CD14-positive monocyte (primary cell): Measurements from ENCODE around the gene POU6F2. TPM values are rescaled to one million over a fixed set of nuclear protein-coding genes. Genes with fewer than 3 reads are reported as not detected.

Source experiments
- DNase-seq, 3 donors: peaks; one replicate each; pipeline ENCODE4 v3.0.0-alpha.2; 2011 to 2022
- H2AFZ ChIP-seq: 2 replicates; pipeline ENCODE4 v1.6.0; 2012; ENCODE audit warnings: mild to moderate bottlenecking, low read depth, low read length, inconsistent platforms; ENCODE audit not compliant: insufficient read depth, poor library complexity, severe bottlenecking
- H3K27ac ChIP-seq, 2 donors: 1 replicate in 1 of 2; 2 replicates in 1 of 2; pipeline ENCODE4 v1.5.1; 2012 to 2013; ENCODE audit warnings: low read length in 2 of 2, control low read depth in 1 of 2, inconsistent platforms in 1 of 2, low read depth in 1 of 2, mild to moderate bottlenecking in 1 of 2
- H3K27me3 ChIP-seq, 2 donors: one replicate each; pipeline versions ENCODE4 v1.6.0 to v1.6.1; 2011 to 2013; ENCODE audit warnings: low read length in 2 of 2; ENCODE audit not compliant: control insufficient read depth in 2 of 2, insufficient read depth in 2 of 2
- H3K36me3 ChIP-seq, 2 donors: replicated peaks in 1 of 2; 1 replicate in 1 of 2; 2 replicates in 1 of 2; pipeline versions ENCODE4 v1.5.1 to v1.6.1; 2012 to 2013; ENCODE audit warnings: low read length in 2 of 2, control low read depth in 1 of 2, inconsistent platforms in 1 of 2, mild to moderate bottlenecking in 1 of 2; ENCODE audit not compliant: insufficient read depth in 2 of 2, control insufficient read depth in 1 of 2
- H3K4me1 ChIP-seq, 2 donors: 1 replicate in 1 of 2; 2 replicates in 1 of 2; pipeline versions ENCODE4 v1.5.1 to v1.6.1; 2012 to 2013; ENCODE audit warnings: low read length in 2 of 2, control low read depth in 1 of 2, inconsistent platforms in 1 of 2, mild to moderate bottlenecking in 1 of 2, moderate library complexity in 1 of 2; ENCODE audit not compliant: insufficient read depth in 2 of 2, control insufficient read depth in 1 of 2
- H3K4me2 ChIP-seq: replicated peaks from 2 replicates; pipeline ENCODE3; 2012; ENCODE audit warnings: low read length, moderate library complexity, mild to moderate bottlenecking; ENCODE audit not compliant: poor library complexity, severe bottlenecking; ENCODE audit errors: extremely low read depth
- H3K4me3 ChIP-seq, 3 experiments: fragments of 200-600 bp in 1 of 3; sonication (generic) in 1 of 3; replicated peaks in 1 of 3; 1 replicate in 2 of 3; 2 replicates in 1 of 3; pipeline ENCODE4 v1.5.1; 2011 to 2013; ENCODE audit warnings: low read length in 3 of 3, mild to moderate bottlenecking in 3 of 3, control low read depth in 2 of 3, low read depth in 2 of 3, inconsistent platforms in 1 of 3, moderate library complexity in 1 of 3
- H3K79me2 ChIP-seq: 2 replicates; pipeline ENCODE4 v1.6.0; 2012; ENCODE audit warnings: mild to moderate bottlenecking, control low read depth, inconsistent platforms, low read length, moderate library complexity; ENCODE audit not compliant: insufficient read depth
- H3K9ac ChIP-seq: 2 replicates; pipeline ENCODE4 v1.6.0; 2017; ENCODE audit warnings: low read length, mild to moderate bottlenecking; ENCODE audit not compliant: insufficient read depth, poor library complexity, severe bottlenecking
- H3K9me3 ChIP-seq, 2 donors: replicated peaks in 1 of 2; 1 replicate in 1 of 2; 2 replicates in 1 of 2; pipeline versions ENCODE4 v1.5.1 to v1.6.1; 2012 to 2013; ENCODE audit warnings: low read length in 2 of 2, control low read depth in 1 of 2; ENCODE audit not compliant: control insufficient read depth in 1 of 2, insufficient read depth in 1 of 2
- H4K20me1 ChIP-seq: 2 replicates; pipeline ENCODE4 v1.6.0; 2012; ENCODE audit warnings: mild to moderate bottlenecking, low read length, control low read depth, moderate library complexity; ENCODE audit not compliant: insufficient read depth
- H3K27ac Mint-ChIP-seq, 7 donors: one replicate each; pipeline ENCODE4 v1.8.0; 2020; ENCODE audit warnings: mild to moderate bottlenecking in 7 of 7, mixed read lengths in 7 of 7, moderate library complexity in 6 of 7, inconsistent platforms in 2 of 7
- H3K27me3 Mint-ChIP-seq, 3 donors: one replicate each; pipeline ENCODE4 v1.8.0; 2021 to 2022; ENCODE audit warnings: low read depth in 3 of 3, mild to moderate bottlenecking in 3 of 3, mixed read lengths in 3 of 3, moderate library complexity in 3 of 3, inconsistent platforms in 1 of 3
- H3K36me3 Mint-ChIP-seq, 2 donors: one replicate each; pipeline ENCODE4 v1.8.0; 2020; ENCODE audit warnings: mixed read lengths in 2 of 2, inconsistent platforms in 1 of 2, mild to moderate bottlenecking in 1 of 2
- H3K4me1 Mint-ChIP-seq: one replicate; pipeline ENCODE4 v1.8.0; 2020; ENCODE audit warnings: mild to moderate bottlenecking, mixed read lengths
- H3K4me3 Mint-ChIP-seq, 2 donors: one replicate each; pipeline ENCODE4 v1.8.0; 2020; ENCODE audit warnings: mild to moderate bottlenecking in 2 of 2, mixed read lengths in 2 of 2, moderate library complexity in 1 of 2
- H3K9me3 Mint-ChIP-seq, 7 donors: one replicate each; pipeline ENCODE4 v1.8.0; 2020 to 2022; ENCODE audit warnings: mixed read lengths in 7 of 7, mild to moderate bottlenecking in 6 of 7, moderate library complexity in 6 of 7, inconsistent platforms in 2 of 7
- WGBS: methylation state at CpG from one replicate; pipeline ENCODE4 v1.1.5; 2013; ENCODE audit warnings: missing lambda C conversion rate; ENCODE audit not compliant: insufficient coverage; 5-methylcytosine and 5-hydroxymethylcytosine counted together
- intact Hi-C, 2 donors: fragments of 100-400 bp; cut with micrococcal nuclease; formaldehyde crosslinking; loops; one replicate each; pipeline versions ENCODE4 v1.15.0 to v1.15.1; 2023
- polyA plus RNA-seq, 3 donors: library from polyadenylated mRNA; depleted of rRNA in 1 of 3; unstranded in 2 of 3; stranded (reverse) in 1 of 3; fragments of 300-500 nt in 2 of 3; fragments of >200 nt in 1 of 3; fragmentation: Illumina TruSeq in 2 of 3; gene quantifications; 1 replicate in 2 of 3; 2 replicates in 1 of 3; pipeline ENCODE4 v1.2.3, GENCODE V29; 2012 to 2021
- TF ChIP-seq, protein P1 (sequence below): fragments of 200-600 bp; IDR thresholded peaks from one replicate; pipeline ENCODE4 v1.8.0; 2022; ENCODE audit warnings: antibody characterized with exemption, mild to moderate bottlenecking

The POU6F2 gene
- polyA plus RNA-seq, 3 donors: not detected

GRCh38 chr7:39073432-39073831 lies 95.7 kb downstream of the POU6F2 start:
- TF ChIP-seq, protein P1, sequence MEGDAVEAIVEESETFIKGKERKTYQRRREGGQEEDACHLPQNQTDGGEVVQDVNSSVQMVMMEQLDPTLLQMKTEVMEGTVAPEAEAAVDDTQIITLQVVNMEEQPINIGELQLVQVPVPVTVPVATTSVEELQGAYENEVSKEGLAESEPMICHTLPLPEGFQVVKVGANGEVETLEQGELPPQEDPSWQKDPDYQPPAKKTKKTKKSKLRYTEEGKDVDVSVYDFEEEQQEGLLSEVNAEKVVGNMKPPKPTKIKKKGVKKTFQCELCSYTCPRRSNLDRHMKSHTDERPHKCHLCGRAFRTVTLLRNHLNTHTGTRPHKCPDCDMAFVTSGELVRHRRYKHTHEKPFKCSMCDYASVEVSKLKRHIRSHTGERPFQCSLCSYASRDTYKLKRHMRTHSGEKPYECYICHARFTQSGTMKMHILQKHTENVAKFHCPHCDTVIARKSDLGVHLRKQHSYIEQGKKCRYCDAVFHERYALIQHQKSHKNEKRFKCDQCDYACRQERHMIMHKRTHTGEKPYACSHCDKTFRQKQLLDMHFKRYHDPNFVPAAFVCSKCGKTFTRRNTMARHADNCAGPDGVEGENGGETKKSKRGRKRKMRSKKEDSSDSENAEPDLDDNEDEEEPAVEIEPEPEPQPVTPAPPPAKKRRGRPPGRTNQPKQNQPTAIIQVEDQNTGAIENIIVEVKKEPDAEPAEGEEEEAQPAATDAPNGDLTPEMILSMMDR: no peak
- no peak for DNase-seq
- no peaks in the 10 kb centered on the region for H3K36me3 Mint-ChIP-seq
- Histone ChIP-seq H3K9ac (no peak overlapping the region), H4K20me1 (no peaks in the 10 kb centered on the region), H3K4me2 (no peak overlapping the region), H3K79me2 (no peaks in the 10 kb centered on the region), H3K27ac (no peak overlapping the region), H3K4me1 (peaks cover 0 to 15% of the 10 kb centered on the region in 2 donors), H3K27me3 (no peaks in the 10 kb centered on the region), H2AFZ (no peak overlapping the region), H3K36me3 (no peaks in the 10 kb centered on the region), H3K9me3 (no peaks in the 10 kb centered on the region), H3K4me3 (no peak overlapping the region)
- H3K4me1 Mint-ChIP-seq: peaks cover 16% of the 10 kb centered on the region
- WGBS: 92% methylated on average over 7 of the region's 8 CpGs
- peaks cover 0 to 3% (median 0%) of the 10 kb centered on the region in 3 donors for H3K27me3 Mint-ChIP-seq
- intact Hi-C loops: no loop called here
- no peak overlapping the region for H3K4me3 Mint-ChIP-seq
- no peaks in the 10 kb centered on the region for H3K9me3 Mint-ChIP-seq
- no peak overlapping the region for H3K27ac Mint-ChIP-seq

GRCh38 chr7:39075210-39075609 lies 97.5 kb downstream of the POU6F2 start:
- no peak overlapping the region for H3K4me3 Mint-ChIP-seq
- H3K9me3 Mint-ChIP-seq: peaks cover 0 to 2% (median 0%) of the 10 kb centered on the region in 7 donors
- H2AFZ ChIP-seq: no peak overlapping the region
- no peaks in the 10 kb centered on the region for H3K27me3 ChIP-seq
- intact Hi-C loops: no loop called here
- no peaks in the 10 kb centered on the region for H3K36me3 Mint-ChIP-seq
- H3K4me1 Mint-ChIP-seq: peaks cover 6% of the 10 kb centered on the region
- peaks cover 0 to 3% (median 0%) of the 10 kb centered on the region in 3 donors for H3K27me3 Mint-ChIP-seq
- H3K4me3 ChIP-seq: no peak overlapping the region
- no peak for DNase-seq
- no peak overlapping the region for H3K9ac ChIP-seq
- no peaks in the 10 kb centered on the region for H3K9me3 ChIP-seq
- H4K20me1 ChIP-seq: no peaks in the 10 kb centered on the region
- no peak overlapping the region for H3K4me2 ChIP-seq
- H3K4me1 ChIP-seq: peaks cover 0 to 4% of the 10 kb centered on the region in 2 donors
- H3K36me3 ChIP-seq: no peaks in the 10 kb centered on the region
- WGBS: 83% methylated on average over 1 of the region's 1 CpG
- no peak overlapping the region for H3K27ac Mint-ChIP-seq
- H3K79me2 ChIP-seq: no peaks in the 10 kb centered on the region
- no peak overlapping the region for H3K27ac ChIP-seq
- TF ChIP-seq, protein P1: no peak
